Mucosa of gallbladder (tissue), 1 donor: ENCODE data around the gene TNNT2. TPM values are rescaled to one million over a fixed set of nuclear protein-coding genes. Genes with fewer than 3 reads are reported as not detected.

Source experiments
- DNase-seq: peaks from one replicate; pipeline ENCODE4 v3.0.0-alpha.2; 2020; ENCODE audit warnings: low spot score
- total RNA-seq: library from RNA; stranded (reverse); gene quantifications from one replicate; pipeline ENCODE4 v1.2.1, GENCODE V29; 2021
- donor health status: DM: no; HTN: no; CAD: no.

TNNT2 gene
- total RNA-seq, 1 donor from 2014 or later, result 69.8 TPM

- DNase-seq, result no peak
Measured at GRCh38 chr1:201334325-201335173, 42.9 kb downstream of the TNNT2 start.

GRCh38 chr1:201332616-201333335 lies 44.7 kb downstream of the TNNT2 start:
- DNase-seq, result no peak

- DNase-seq, result no peak
Measured at GRCh38 chr1:201332021-201332420, 45.5 kb downstream of the TNNT2 start.

GRCh38 chr1:201331166-201331565 lies 46.3 kb downstream of the TNNT2 start:
- DNase-seq, result no peak

GRCh38 chr1:201330541-201330940 lies 46.9 kb downstream of the TNNT2 start:
- DNase-seq, result no peak

- no peak for DNase-seq
Measured at GRCh38 chr1:201329801-201330200, 47.7 kb downstream of the TNNT2 start.

- no peak for DNase-seq
Measured at GRCh38 chr1:201329286-201329685, 48.2 kb downstream of the TNNT2 start.

- no peak for DNase-seq
Measured at GRCh38 chr1:201328576-201328975, 48.9 kb downstream of the TNNT2 start.

GRCh38 chr1:201327687-201328240 lies 49.7 kb downstream of the TNNT2 start:
- no peak for DNase-seq

GRCh38 chr1:201326710-201327109 lies 50.8 kb downstream of the TNNT2 start:
- DNase-seq, result no peak

GRCh38 chr1:201325678-201326060 lies 51.8 kb downstream of the TNNT2 start:
- DNase-seq, result no peak

GRCh38 chr1:201324821-201325677 lies 52.4 kb downstream of the TNNT2 start:
- no peak for DNase-seq

GRCh38 chr1:201324306-201324705 lies 53.2 kb downstream of the TNNT2 start:
- no peak for DNase-seq

- DNase-seq, result no peak
Measured at GRCh38 chr1:201322653-201323510, 54.6 kb downstream of the TNNT2 start.

GRCh38 chr1:201321826-201322390 lies 55.6 kb downstream of the TNNT2 start:
- no peak for DNase-seq

GRCh38 chr1:201320168-201320788 lies 57.2 kb downstream of the TNNT2 start:
- DNase-seq, result no peak

- DNase-seq, result no peak
Measured at GRCh38 chr1:201319631-201320030, 57.8 kb downstream of the TNNT2 start.

- no peak for DNase-seq
Measured at GRCh38 chr1:201318504-201319340, 58.8 kb downstream of the TNNT2 start.

GRCh38 chr1:201317551-201317950 lies 59.9 kb downstream of the TNNT2 start:
- no peak for DNase-seq
